ENCODE data around the gene TMEM106A. TPM values are rescaled to one million over a fixed set of nuclear protein-coding genes. Genes with fewer than 3 reads are reported as not detected.
"Not testable (repeated sequence)": the region's sequence is repeated elsewhere in the genome, so short reads cannot be mapped to it uniquely, and the experiment has no call there.

The TMEM106A gene
- polyA plus RNA-seq, 2 donors: 0.49 to 2.3 TPM

DNA sequence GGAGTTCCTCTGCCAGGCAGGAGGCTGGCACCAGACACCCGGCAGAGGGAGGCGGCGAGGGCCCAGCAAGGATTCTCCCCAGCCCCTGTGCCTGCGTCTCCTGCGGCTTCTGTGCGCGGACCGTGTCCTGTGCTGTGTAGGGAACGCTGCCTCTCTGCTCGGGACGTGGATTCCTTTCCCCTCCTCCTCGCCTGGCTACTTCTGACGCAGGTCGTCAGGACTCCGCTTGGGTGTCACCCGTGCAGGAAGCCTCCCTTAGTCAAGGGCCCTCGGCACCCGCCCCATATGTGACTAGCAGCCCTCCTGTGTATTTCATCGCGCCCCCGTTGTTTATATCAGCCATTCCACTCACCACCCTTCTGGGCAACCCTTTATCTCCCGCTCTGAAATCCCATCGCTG is 34.8 kb downstream of the TMEM106A start:
- 5 to 13% methylated on average over 10 to 12 of the region's 23 CpGs for WGBS, 2 donors
- H3K36me3 ChIP-seq (ENCODE audit: control insufficient read depth in 2 of 2, insufficient read depth in 2 of 2, low read length in 1 of 2); H3K9me3 ChIP-seq (ENCODE audit: control insufficient read depth in 2 of 2, insufficient read depth in 1 of 2, low read depth in 1 of 2, low read length in 1 of 2); H3K4me3 ChIP-seq (ENCODE audit: low read depth in 1 of 2, low read length in 2 of 2); H3K27ac ChIP-seq (ENCODE audit: low read depth in 2 of 2, low read length in 1 of 2); H3K4me1 ChIP-seq (ENCODE audit: control insufficient read depth in 2 of 2, insufficient read depth in 2 of 2, low read length in 1 of 2); H3K27me3 ChIP-seq (ENCODE audit: control insufficient read depth in 1 of 2, insufficient read depth in 2 of 2, low read length in 2 of 2): not testable (repeated sequence)

Other genes with a start within 250 kb of the TMEM106A start
- 10 to 100 TPM; 36.0 to 47.8 TPM for gene AARSD1, start 247.4 kb upstream of the TMEM106A start, polyA plus RNA-seq
- gene PTGES3L, start 231.8 kb upstream of the TMEM106A start, polyA plus RNA-seq: under 1 TPM; 0.65 to 0.94 TPM
- gene RUNDC1, start 231.3 kb upstream of the TMEM106A start, polyA plus RNA-seq: 1 to 10 TPM; 5.2 to 5.7 TPM
- gene RPL27, start 213.5 kb upstream of the TMEM106A start, polyA plus RNA-seq: 1,000 to 10,000 TPM; 2,102 to 2,622 TPM
- gene IFI35, start 205.1 kb upstream of the TMEM106A start, polyA plus RNA-seq: 1 to 10 TPM; 7.4 to 9.0 TPM
- 100 to 1,000 TPM in 1 of 2 donors, 10 to 100 TPM in 1; 97.6 to 103 TPM for gene VAT1, start 189.5 kb upstream of the TMEM106A start, polyA plus RNA-seq
- under 1 TPM; 0.53 to 0.54 TPM for gene RND2, start 186.6 kb upstream of the TMEM106A start, polyA plus RNA-seq
- gene BRCA1, start 86.5 kb upstream of the TMEM106A start, polyA plus RNA-seq: 1 to 10 TPM; 3.7 to 3.8 TPM
- 10 to 100 TPM; 25.2 to 26.1 TPM for gene NBR1, start 40.7 kb upstream of the TMEM106A start, polyA plus RNA-seq
- gene CCDC200, start 16.7 kb downstream of the TMEM106A start, polyA plus RNA-seq: not detected
- not detected for gene RNU2-1, start 22.1 kb downstream of the TMEM106A start, polyA plus RNA-seq
- gene ARL4D, start 187.1 kb downstream of the TMEM106A start, polyA plus RNA-seq: 10 to 100 TPM; 36.3 to 92.2 TPM